Measurements from ENCODE around the gene ANO2. TPM values are rescaled to one million over a fixed set of nuclear protein-coding genes. Genes with fewer than 3 reads are reported as not detected.
A peak's percentile ranks its signal among the peaks of the same experiment; 100 is the strongest.

ANO2 gene
- total RNA-seq, 1 donor from 2014 or later: 82.9 TPM

- peak; percentile 55 for DNase-seq
Observed at GRCh38 chr12:5964913-5965900, 20.1 kb upstream of the ANO2 start.

GRCh38 chr12:5963515-5963914 lies 18.5 kb upstream of the ANO2 start:
- DNase-seq: no peak

GRCh38 chr12:5960783-5961182 lies 15.7 kb upstream of the ANO2 start:
- no peak for DNase-seq

GRCh38 chr12:5956987-5957386 lies 11.9 kb upstream of the ANO2 start:
- DNase-seq: no peak

- no peak for DNase-seq
Observed at GRCh38 chr12:5954661-5955060, 9.6 kb upstream of the ANO2 start.

GRCh38 chr12:5953835-5954586 lies 9.0 kb upstream of the ANO2 start:
- no peak for DNase-seq

GRCh38 chr12:5952031-5952430 lies 7.0 kb upstream of the ANO2 start:
- no peak for DNase-seq

- no peak for DNase-seq
Observed at GRCh38 chr12:5948696-5949095, 3.6 kb upstream of the ANO2 start.

GRCh38 chr12:5947006-5947405 lies 1.9 kb upstream of the ANO2 start:
- no peak for DNase-seq

GRCh38 chr12:5946388-5946787 lies 1.3 kb upstream of the ANO2 start:
- DNase-seq: no peak

GRCh38 chr12:5944688-5945070 lies 380 bp downstream of the ANO2 start:
- no peak for DNase-seq

- no peak for DNase-seq
Observed at GRCh38 chr12:5944053-5944452, 1.0 kb downstream of the ANO2 start.

GRCh38 chr12:5941907-5942306 lies 3.2 kb downstream of the ANO2 start:
- peak; percentile 52 for DNase-seq

- peak; percentile 38 for DNase-seq
Observed at GRCh38 chr12:5927732-5928516, 17.1 kb downstream of the ANO2 start.

GRCh38 chr12:5925646-5926045 lies 19.4 kb downstream of the ANO2 start:
- no peak for DNase-seq

- no peak for DNase-seq
Observed at GRCh38 chr12:5924342-5924741, 20.7 kb downstream of the ANO2 start.

- DNase-seq: no peak
Observed at GRCh38 chr12:5923751-5924150, 21.3 kb downstream of the ANO2 start.

GRCh38 chr12:5923043-5923605 lies 21.9 kb downstream of the ANO2 start:
- DNase-seq: no peak

GRCh38 chr12:5921966-5922899 lies 22.8 kb downstream of the ANO2 start:
- DNase-seq: no peak

GRCh38 chr12:5921027-5921909 lies 23.8 kb downstream of the ANO2 start:
- DNase-seq: no peak

Measured in dermis blood vessel endothelial cell (primary cell).